Inferior parietal cortex (tissue), 1 donor: ENCODE data around the gene FAM210A.
"Not testable (repeated sequence)": the region's sequence is repeated elsewhere in the genome, so short reads cannot be mapped to it uniquely, and the experiment has no call there.

ENCODE experiments used
- DNase-seq: peaks from one replicate; pipeline ENCODE4 v3.0.0-alpha.2; 2016; ENCODE audit errors: extremely low spot score

FAM210A gene

GRCh38 chr18:13703899-13704298, 22.5 kb downstream of the FAM210A start:
- DNase-seq = no peak

- no peak for DNase-seq
Measured at GRCh38 chr18:13700153-13700552, 26.2 kb downstream of the FAM210A start.

GRCh38 chr18:13696961-13697360, 29.4 kb downstream of the FAM210A start:
- no peak for DNase-seq

GRCh38 chr18:13695337-13695736, 31.0 kb downstream of the FAM210A start:
- not testable (repeated sequence) for DNase-seq

GRCh38 chr18:13690060-13690459, 36.3 kb downstream of the FAM210A start:
- DNase-seq = not testable (repeated sequence)

GRCh38 chr18:13688191-13689136, 37.9 kb downstream of the FAM210A start:
- DNase-seq = no peak

GRCh38 chr18:13684546-13684945, 41.8 kb downstream of the FAM210A start:
- DNase-seq = no peak

GRCh38 chr18:13681701-13682100, 44.7 kb downstream of the FAM210A start:
- DNase-seq = no peak

- peak; percentile 43 for DNase-seq
Measured at GRCh38 chr18:13680612-13681011, 45.7 kb downstream of the FAM210A start.

GRCh38 chr18:13677350-13677749, 49.0 kb downstream of the FAM210A start:
- DNase-seq = not testable (repeated sequence)

GRCh38 chr18:13676471-13676870, 49.9 kb downstream of the FAM210A start:
- DNase-seq = no peak

- DNase-seq = no peak
Measured at GRCh38 chr18:13672657-13673056, 53.7 kb downstream of the FAM210A start.

- no peak for DNase-seq
Measured at GRCh38 chr18:13661779-13662256, 64.5 kb downstream of the FAM210A start.

- DNase-seq = no peak
Measured at GRCh38 chr18:13661051-13661778, 65.1 kb downstream of the FAM210A start.

- no peak for DNase-seq
Measured at GRCh38 chr18:13660510-13660909, 65.8 kb downstream of the FAM210A start.

- DNase-seq = no peak
Measured at GRCh38 chr18:13658436-13659204, 67.7 kb downstream of the FAM210A start.

- no peak for DNase-seq
Measured at GRCh38 chr18:13657974-13658373, 68.4 kb downstream of the FAM210A start.

GRCh38 chr18:13653746-13654433, 72.5 kb downstream of the FAM210A start:
- DNase-seq = no peak

- DNase-seq = no peak
Measured at GRCh38 chr18:13649397-13650390, 76.7 kb downstream of the FAM210A start.

- DNase-seq = no peak
Measured at GRCh38 chr18:13647761-13648160, 78.6 kb downstream of the FAM210A start.
